ENCODE measurements around the gene LSM6.

LSM6 gene

GRCh38 chr4:146165840-146166239 is 9.7 kb upstream of the LSM6 start:
- TF ChIP-seq NFIC (IDR thresholded peaks at IDR 0.05), result no peak
- no peak for TF ChIP-seq TEAD4 (IDR thresholded peaks at IDR 0.05)
- no peak for TF ChIP-seq ZBTB7A (IDR thresholded peaks at IDR 0.05; ENCODE audit: low read depth)
- no peak for TF ChIP-seq CREB1 (IDR thresholded peaks at IDR 0.05; ENCODE audit: low read depth)
- no peak for TF ChIP-seq MAX (IDR thresholded peaks at IDR 0.05)
- no peak for TF ChIP-seq RAD21 (IDR thresholded peaks at IDR 0.05; ENCODE audit: low read depth)
- no peak for TF ChIP-seq EGR1 (IDR thresholded peaks at IDR 0.05)
- TF ChIP-seq TCF12 (IDR thresholded peaks at IDR 0.05; ENCODE audit: low read depth), result no peak
- no peak for TF ChIP-seq TAF1 (IDR thresholded peaks at IDR 0.05; ENCODE audit: low read depth)
- no peak for TF ChIP-seq CEBPB (IDR thresholded peaks at IDR 0.05)
- no peak for TF ChIP-seq REST (IDR thresholded peaks at IDR 0.05; ENCODE audit: low read depth)
- TF ChIP-seq FOXM1 (IDR thresholded peaks at IDR 0.05; ENCODE audit: borderline replicate concordance, low read depth), result no peak
- no peak for TF ChIP-seq USF1 (IDR thresholded peaks at IDR 0.05)
- TF ChIP-seq YY1 (IDR thresholded peaks at IDR 0.05; ENCODE audit: low read depth), result no peak
- TF ChIP-seq EP300 (IDR thresholded peaks at IDR 0.05; ENCODE audit: borderline replicate concordance), result no peak

- TF ChIP-seq YY1 (IDR thresholded peaks at IDR 0.05; ENCODE audit: low read depth) (no peak), NFIC (IDR thresholded peaks at IDR 0.05) (no peak), TCF12 (IDR thresholded peaks at IDR 0.05; ENCODE audit: low read depth) (no peak), CEBPB (IDR thresholded peaks at IDR 0.05) (no peak), ZBTB7A (IDR thresholded peaks at IDR 0.05; ENCODE audit: low read depth) (no peak), FOXM1 (IDR thresholded peaks at IDR 0.05; ENCODE audit: borderline replicate concordance, low read depth) (no peak), EP300 (IDR thresholded peaks at IDR 0.05; ENCODE audit: borderline replicate concordance) (no peak), REST (IDR thresholded peaks at IDR 0.05; ENCODE audit: low read depth) (no peak)
Measured at GRCh38 chr4:146170149-146170548, 5.4 kb upstream of the LSM6 start.

- TF ChIP-seq CREB1 (IDR thresholded peaks at IDR 0.05; ENCODE audit: low read depth), result no peak
- no peak for TF ChIP-seq YY1 (IDR thresholded peaks at IDR 0.05; ENCODE audit: low read depth)
Measured at GRCh38 chr4:146176891-146177290, 1.4 kb downstream of the LSM6 start.

GRCh38 chr4:146178126-146178525 is 2.6 kb downstream of the LSM6 start:
- no peak for TF ChIP-seq YY1 (IDR thresholded peaks at IDR 0.05; ENCODE audit: low read depth)
- TF ChIP-seq NFIC (IDR thresholded peaks at IDR 0.05), result no peak
- TF ChIP-seq TAF1 (IDR thresholded peaks at IDR 0.05; ENCODE audit: low read depth), result no peak
- no peak for TF ChIP-seq EGR1 (IDR thresholded peaks at IDR 0.05)
- no peak for TF ChIP-seq EP300 (IDR thresholded peaks at IDR 0.05; ENCODE audit: borderline replicate concordance)
- TF ChIP-seq RAD21 (IDR thresholded peaks at IDR 0.05; ENCODE audit: low read depth), result no peak
- no peak for TF ChIP-seq CEBPB (IDR thresholded peaks at IDR 0.05)
- TF ChIP-seq CREB1 (IDR thresholded peaks at IDR 0.05; ENCODE audit: low read depth), result no peak
- no peak for TF ChIP-seq MAX (IDR thresholded peaks at IDR 0.05)
- no peak for TF ChIP-seq TEAD4 (IDR thresholded peaks at IDR 0.05)
- no peak for TF ChIP-seq REST (IDR thresholded peaks at IDR 0.05; ENCODE audit: low read depth)
- no peak for TF ChIP-seq ZBTB7A (IDR thresholded peaks at IDR 0.05; ENCODE audit: low read depth)
- no peak for TF ChIP-seq USF1 (IDR thresholded peaks at IDR 0.05)
- no peak for TF ChIP-seq FOXM1 (IDR thresholded peaks at IDR 0.05; ENCODE audit: borderline replicate concordance, low read depth)
- no peak for TF ChIP-seq TCF12 (IDR thresholded peaks at IDR 0.05; ENCODE audit: low read depth)
